Small intestine (tissue), 7 donors: Measurements from ENCODE around the gene ILRUN. TPM values are rescaled to one million over a fixed set of nuclear protein-coding genes. Genes with fewer than 3 reads are reported as not detected.
"Not testable (repeated sequence)": the region's sequence is repeated elsewhere in the genome, so short reads cannot be mapped to it uniquely, and the experiment has no call there.

Experiments used
- DNase-seq, 2 donors: peaks; one replicate each; pipeline versions ENCODE4 v3.0.0 to v3.0.0-alpha.2; 2013
- FAIRE-seq: peaks from 2 replicates; lab custom pipeline; 2012; peaks lifted over from hg19 to GRCh38; lab: Jason Lieb, UNC
- H3K27ac ChIP-seq, 3 donors: one replicate each; pipeline ENCODE4 v1.5.1; 2013; ENCODE audit warnings: low read length in 2 of 3, mild to moderate bottlenecking in 2 of 3, control low read depth in 1 of 3, inconsistent platforms in 1 of 3, low read depth in 1 of 3, moderate library complexity in 1 of 3
- H3K27me3 ChIP-seq, 3 donors: one replicate each; pipeline ENCODE4 v1.6.1; 2013; ENCODE audit warnings: low read length in 3 of 3, inconsistent platforms in 1 of 3; ENCODE audit not compliant: control insufficient read depth in 3 of 3, insufficient read depth in 3 of 3
- H3K36me3 ChIP-seq, 3 donors: one replicate each; pipeline ENCODE4 v1.6.1; 2013; ENCODE audit warnings: low read length in 3 of 3, inconsistent platforms in 1 of 3, low read depth in 1 of 3, mild to moderate bottlenecking in 1 of 3, moderate library complexity in 1 of 3; ENCODE audit not compliant: control insufficient read depth in 3 of 3, insufficient read depth in 2 of 3
- H3K4me1 ChIP-seq, 3 donors: one replicate each; pipeline ENCODE4 v1.6.1; 2013; ENCODE audit warnings: low read length in 2 of 3, inconsistent platforms in 1 of 3, low read depth in 1 of 3, mild to moderate bottlenecking in 1 of 3, moderate library complexity in 1 of 3; ENCODE audit not compliant: control insufficient read depth in 3 of 3, insufficient read depth in 2 of 3
- H3K4me3 ChIP-seq, 3 donors: one replicate each; pipeline ENCODE4 v1.5.1; 2013; ENCODE audit warnings: low read length in 3 of 3, control low read depth in 1 of 3, inconsistent platforms in 1 of 3, low read depth in 1 of 3, mild to moderate bottlenecking in 1 of 3, moderate library complexity in 1 of 3
- H3K9me3 ChIP-seq, 2 donors: one replicate each; pipeline ENCODE4 v1.6.1; 2013; ENCODE audit warnings: low read depth in 1 of 2, low read length in 1 of 2; ENCODE audit not compliant: control insufficient read depth in 2 of 2, insufficient read depth in 1 of 2
- WGBS, 3 donors: extraction: QIAGEN DNeasy Blood & Tissue Kit; methylation state at CpG; one replicate each; pipeline ENCODE4 v1.1.7; 2013; 5-methylcytosine and 5-hydroxymethylcytosine counted together
- polyA plus RNA-seq, 4 donors: library from polyadenylated mRNA; stranded (reverse) in 3 of 4; unstranded in 1 of 4; fragments of 200-250 nt in 3 of 4; fragments of 120-200 nt in 1 of 4; gene quantifications; one replicate each; pipeline versions ENCODE4 v1.2.1 to v1.2.3, GENCODE V29; 2013
- donor health status: healthy with polysubstance abuse.
- donor health status: control.
- donor health status: control.
- donor health status: Bipolar disorder and iron deficiency.
- donor health status: healthy.

ILRUN gene
- polyA plus RNA-seq, 4 donors = 44.3 to 53.5 (median 47.3) TPM

DNA sequence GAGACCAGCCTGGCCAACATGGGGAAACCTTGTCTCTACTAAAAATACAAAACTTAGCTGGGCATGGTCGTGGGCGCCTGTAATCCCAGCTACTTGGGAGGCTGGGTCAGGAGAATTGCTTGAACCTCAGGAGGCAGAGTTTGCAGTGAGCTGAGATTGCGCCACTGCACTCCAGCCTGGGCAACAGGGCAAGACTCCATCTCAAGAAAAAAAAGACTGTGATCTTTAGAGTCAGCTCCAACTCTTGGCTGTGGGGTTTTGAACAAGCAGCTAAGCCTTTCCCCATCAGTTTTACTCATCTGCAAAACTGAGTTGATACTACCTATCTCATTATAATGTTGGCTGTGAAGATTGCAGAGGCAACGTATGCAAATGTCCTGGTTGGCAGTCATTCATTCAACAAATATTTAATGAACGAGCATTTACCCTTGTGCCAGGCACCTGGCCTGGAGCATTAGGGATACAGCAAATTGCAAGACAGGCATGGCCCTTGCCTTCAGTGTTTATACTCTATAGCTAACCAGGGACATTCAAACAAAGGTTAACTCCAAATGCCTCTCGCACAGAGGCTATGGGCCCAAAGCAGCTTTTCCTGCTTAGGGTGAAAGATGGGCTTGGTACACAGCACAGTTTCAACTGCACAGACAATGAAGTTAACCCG, 37.8 kb downstream of the ILRUN start:
- no peak overlapping the region for H3K4me3 ChIP-seq
- peaks cover 0 to 8% (median 0%) of the 10 kb centered on the region in 3 donors for H3K36me3 ChIP-seq
- FAIRE-seq = no peak
- H3K9me3 ChIP-seq = no peaks in the 10 kb centered on the region
- peaks cover 10 to 24% (median 16%) of the 10 kb centered on the region in 3 donors for H3K4me1 ChIP-seq
- H3K27me3 ChIP-seq = no peaks in the 10 kb centered on the region
- WGBS, 3 donors = 73 to 88% (median 79%) methylated on average over 7 of the region's 7 CpGs
- H3K27ac ChIP-seq = peak overlapping the region; percentile 26 to 89 (median 32)
- no peak for DNase-seq

DNA sequence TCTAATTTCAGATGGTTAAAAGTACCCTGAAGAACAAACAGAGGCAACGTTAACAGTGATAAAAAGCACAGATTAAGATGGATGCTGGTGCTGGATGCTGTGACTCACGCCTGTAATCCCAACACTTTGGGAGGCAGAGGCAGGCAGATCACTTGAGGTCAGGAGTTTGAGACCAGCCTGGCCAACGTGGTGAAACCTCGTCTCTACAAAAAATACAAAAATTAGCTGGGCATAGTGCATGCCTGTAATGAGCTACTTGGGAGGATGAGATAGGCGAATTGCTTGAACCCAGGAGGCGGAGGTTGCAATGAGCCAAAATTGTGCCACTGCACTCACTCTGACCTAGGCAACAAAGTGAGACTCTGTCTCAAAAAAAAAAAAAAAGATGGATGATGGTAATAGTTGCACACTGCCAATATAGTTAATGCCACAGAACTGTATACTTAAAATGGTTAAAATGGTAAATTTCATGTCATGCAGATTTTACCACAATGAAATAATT, 38.5 kb downstream of the ILRUN start:
- H3K27ac ChIP-seq = peak overlapping the region; percentile 89 to 95 (median 92)
- not testable (repeated sequence) for H3K9me3 ChIP-seq, H3K4me3 ChIP-seq, H3K27me3 ChIP-seq, FAIRE-seq, DNase-seq
- WGBS, 3 donors = 43 to 54% (median 49%) methylated on average over 6 of the region's 6 CpGs
- peaks cover 10 to 24% (median 16%) of the 10 kb centered on the region in 3 donors for H3K4me1 ChIP-seq
- H3K36me3 ChIP-seq = peaks cover 0 to 15% (median 0%) of the 10 kb centered on the region in 3 donors

DNA sequence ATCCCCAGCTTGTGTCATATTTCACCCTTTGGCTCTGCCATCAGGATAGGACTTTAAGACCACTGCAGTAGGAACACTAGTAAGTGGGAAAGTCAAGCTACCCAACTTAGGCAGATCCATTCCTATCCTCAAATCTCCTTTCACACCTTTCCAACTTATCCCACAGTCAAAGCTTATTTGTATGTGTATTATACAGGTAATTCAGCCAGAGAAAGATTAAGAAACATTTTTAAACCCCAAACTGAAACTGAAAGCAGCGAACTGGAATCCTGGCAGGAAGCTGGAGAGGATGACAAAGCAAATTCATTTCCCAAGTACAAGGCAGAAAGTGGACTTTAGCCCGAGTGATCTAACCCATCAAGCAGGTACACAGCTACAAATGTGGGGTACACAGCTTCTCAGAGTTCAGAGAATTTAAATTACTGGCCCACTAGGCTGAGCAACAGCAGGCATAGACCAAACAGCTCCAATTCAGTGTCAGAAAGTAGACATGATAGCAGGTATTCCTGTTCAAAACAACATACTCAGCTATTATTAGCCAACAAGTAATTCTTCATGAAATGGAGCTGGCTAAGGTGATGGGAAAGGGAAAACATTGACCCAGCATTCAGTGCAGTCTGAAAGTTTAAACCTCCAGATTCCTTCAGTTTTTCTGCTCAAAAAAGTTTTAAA, 39.1 kb downstream of the ILRUN start:
- Histone ChIP-seq H3K27ac (peak overlapping the region; percentile 89 to 95 (median 92)), H3K9me3 (no peaks in the 10 kb centered on the region), H3K36me3 (peaks cover 0 to 15% (median 0%) of the 10 kb centered on the region in 3 donors), H3K27me3 (no peaks in the 10 kb centered on the region), H3K4me3 (peak overlapping the region in 2 of 3 donors; percentile 30 to 43), H3K4me1 (peaks cover 10 to 24% (median 16%) of the 10 kb centered on the region in 3 donors)
- WGBS, 3 donors = 0% methylated on average over 2 of the region's 2 CpGs
- DNase-seq (peak; percentile 96 to 98), FAIRE-seq (no peak)

DNA sequence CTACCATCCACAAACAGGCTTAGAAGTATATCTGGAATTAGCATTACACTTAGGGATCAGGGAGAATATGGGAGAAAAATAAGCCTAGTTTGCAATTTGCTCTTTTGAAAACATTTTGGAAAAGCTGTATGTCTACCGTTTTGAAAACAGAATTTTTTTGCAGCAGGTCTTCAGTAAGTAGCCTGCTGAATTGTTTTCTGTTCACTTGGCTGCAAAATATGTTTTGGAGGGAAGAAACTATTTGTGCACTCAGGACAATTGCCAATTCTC, 39.6 kb downstream of the ILRUN start:
- DNase-seq (no peak), FAIRE-seq (no peak)
- Histone ChIP-seq H3K36me3 (peaks cover 0 to 15% (median 0%) of the 10 kb centered on the region in 3 donors), H3K27me3 (no peaks in the 10 kb centered on the region), H3K4me3 (peak overlapping the region in 2 of 3 donors; percentile 30 to 43), H3K9me3 (no peaks in the 10 kb centered on the region), H3K27ac (peak overlapping the region; percentile 89 to 95 (median 92)), H3K4me1 (peaks cover 10 to 24% (median 16%) of the 10 kb centered on the region in 3 donors)
- WGBS, 3 donors = 3 to 5% (median 4%) methylated on average over 1 of the region's 1 CpG

DNA sequence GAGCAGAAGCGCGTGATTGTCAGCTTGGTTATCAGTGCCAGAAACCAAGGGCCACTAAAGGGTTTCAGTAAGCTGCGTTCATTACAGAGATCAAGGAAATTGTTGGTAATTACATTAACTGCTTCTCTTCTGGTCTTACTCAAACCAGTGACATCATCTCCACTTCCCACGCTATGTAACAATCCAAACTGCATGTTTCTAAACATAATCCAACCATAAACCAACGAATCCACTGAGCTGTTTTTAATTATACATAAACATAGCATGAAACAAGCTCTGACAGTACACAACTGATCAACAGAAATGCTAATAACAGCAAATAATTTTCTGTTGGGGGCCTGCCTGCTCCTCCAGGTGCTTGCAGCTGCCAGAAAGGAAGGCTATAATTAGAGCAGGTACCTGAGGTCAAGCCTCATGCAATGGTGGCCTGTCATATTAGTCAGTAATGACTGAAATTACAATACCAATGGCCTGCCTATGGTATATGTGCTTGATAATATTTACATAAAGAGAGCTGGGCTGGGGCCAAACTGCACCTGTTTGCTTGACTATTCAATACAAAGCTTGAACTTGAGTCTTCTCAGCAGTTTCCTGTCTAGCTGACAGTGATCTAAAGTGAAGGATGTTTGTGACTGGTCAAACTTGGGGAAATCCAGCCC, 40.1 kb downstream of the ILRUN start:
- peak overlapping the region in 1 of 3 donors; percentile 6 for H3K4me3 ChIP-seq
- FAIRE-seq = no peak
- peak overlapping the region; percentile 89 to 95 (median 92) for H3K27ac ChIP-seq

DNA sequence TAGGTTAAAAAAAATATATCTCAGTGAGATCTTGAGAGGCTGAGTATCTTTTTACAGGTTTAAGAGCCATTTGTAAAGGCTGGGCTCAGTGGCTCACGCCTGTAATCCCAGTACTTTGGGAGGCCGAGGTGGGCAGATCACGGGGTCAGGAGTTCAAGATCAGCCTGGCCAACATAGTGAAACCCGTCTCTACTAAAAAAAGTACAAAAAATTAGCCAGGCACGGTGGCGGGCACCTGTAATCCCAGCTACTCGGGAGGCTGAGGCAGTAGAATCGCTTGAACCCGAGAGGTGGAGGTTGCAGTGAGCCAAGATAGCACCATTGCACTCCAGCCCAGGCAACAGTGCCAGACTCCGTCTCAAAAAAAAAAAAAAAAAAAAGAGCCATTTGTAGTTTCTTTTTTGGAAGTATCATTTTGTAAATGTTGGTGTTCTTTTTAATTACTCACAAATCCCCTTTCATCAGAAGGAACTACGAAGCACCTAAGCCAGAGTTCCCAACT, 40.6 kb downstream of the ILRUN start:
- WGBS, 3 donors = 21 to 40% (median 24%) methylated on average over 11 of the region's 11 CpGs

More for the DNA sequence above, 40.1 kb downstream of the ILRUN start:
- peaks cover 0 to 15% (median 0%) of the 10 kb centered on the region in 3 donors for H3K36me3 ChIP-seq
- 7 to 15% (median 7%) methylated on average over 5 of the region's 5 CpGs for WGBS, 3 donors
- peaks cover 10 to 24% (median 16%) of the 10 kb centered on the region in 3 donors for H3K4me1 ChIP-seq
- DNase-seq = peak; percentile 73 to 85
- no peaks in the 10 kb centered on the region for H3K27me3 ChIP-seq
- no peaks in the 10 kb centered on the region for H3K9me3 ChIP-seq

DNA sequence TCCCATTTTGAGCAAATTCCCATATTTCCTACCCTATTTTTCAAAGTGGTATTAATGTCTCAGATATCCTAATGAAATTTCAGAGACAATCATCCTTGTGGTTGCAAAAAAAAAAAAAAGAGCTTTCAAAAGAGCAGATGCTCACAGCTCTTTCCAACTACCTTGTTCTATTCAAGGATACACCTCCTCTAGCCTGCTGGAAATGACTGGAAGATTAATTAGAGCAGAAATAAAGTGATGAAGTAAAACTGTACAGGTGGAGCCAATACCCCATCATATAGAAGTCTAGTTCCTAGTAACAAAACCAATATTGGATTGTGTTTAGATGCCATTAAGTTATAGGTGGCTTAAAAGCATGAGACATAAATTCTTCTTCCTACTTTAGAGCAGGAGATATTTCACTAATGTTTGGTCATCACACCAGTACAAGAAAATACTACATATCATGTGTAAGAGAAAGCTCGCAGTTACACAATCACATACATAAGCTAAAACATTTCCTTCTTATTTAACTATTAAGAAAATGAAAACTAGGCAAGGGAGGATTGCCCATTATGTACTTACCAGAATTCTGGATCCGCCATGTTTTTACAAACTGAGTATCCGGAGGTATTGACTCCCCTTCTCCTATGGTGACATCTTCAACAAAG, 42.4 kb downstream of the ILRUN start:
- FAIRE-seq = no peak
- H3K27ac ChIP-seq = no peak overlapping the region
- peaks cover 0 to 11% (median 0%) of the 10 kb centered on the region in 3 donors for H3K36me3 ChIP-seq
- WGBS, 3 donors = 92 to 97% (median 95%) methylated on average over 3 of the region's 3 CpGs
- no peak for DNase-seq
- peaks cover 10 to 24% (median 14%) of the 10 kb centered on the region in 3 donors for H3K4me1 ChIP-seq
- no peaks in the 10 kb centered on the region for H3K9me3 ChIP-seq
- no peak overlapping the region for H3K4me3 ChIP-seq
- H3K27me3 ChIP-seq = no peaks in the 10 kb centered on the region

More for the DNA sequence above, 40.6 kb downstream of the ILRUN start:
- H3K27me3 ChIP-seq, H3K9me3 ChIP-seq, FAIRE-seq, DNase-seq: not testable (repeated sequence)
- Histone ChIP-seq H3K4me1 (peaks cover 10 to 24% (median 14%) of the 10 kb centered on the region in 3 donors), H3K27ac (peak overlapping the region; percentile 89 to 95 (median 92)), H3K36me3 (peaks cover 0 to 15% (median 0%) of the 10 kb centered on the region in 3 donors), H3K4me3 (peak overlapping the region in 1 of 3 donors; percentile 6)
